Ectodermal cell (in vitro differentiated cells): ENCODE measurements around the gene DTNA.

ENCODE experiments used
- H3K27ac ChIP-seq: 2 replicates; pipeline ENCODE4 v1.7.0; 2013; ENCODE audit warnings: mild to moderate bottlenecking, low read depth, low read length; ENCODE audit not compliant: insufficient read depth, poor library complexity, severe bottlenecking
- H3K27me3 ChIP-seq: 2 replicates; pipeline ENCODE4 v1.7.0; 2013; ENCODE audit warnings: mild to moderate bottlenecking, low read length; ENCODE audit not compliant: insufficient read depth, control insufficient read depth, poor library complexity, severe bottlenecking
- H3K36me3 ChIP-seq: one replicate; pipeline ENCODE4 v1.7.0; 2013; ENCODE audit warnings: low read length; ENCODE audit not compliant: control insufficient read depth, insufficient read depth
- H3K4me1 ChIP-seq: one replicate; pipeline ENCODE4 v1.7.0; 2013; ENCODE audit warnings: low read length; ENCODE audit not compliant: control insufficient read depth, insufficient read depth
- H3K4me3 ChIP-seq: 2 replicates; pipeline ENCODE4 v1.7.0; 2013; ENCODE audit warnings: low read depth, low read length, control low read depth; ENCODE audit not compliant: insufficient read depth
- H3K9me3 ChIP-seq: 2 replicates; pipeline ENCODE4 v1.7.0; 2013; ENCODE audit warnings: mild to moderate bottlenecking, low read length, moderate library complexity; ENCODE audit not compliant: control insufficient read depth
- WGBS, 2 experiments: methylation state at CpG; one replicate each; pipeline ENCODE4 v1.1.7; 2013; ENCODE audit warnings: missing lambda C conversion rate in 2 of 2; 5-methylcytosine and 5-hydroxymethylcytosine counted together

DTNA gene

GRCh38 chr18:34864836-34865497 lies 154.9 kb downstream of the DTNA start:
- Histone ChIP-seq H3K36me3 (no peaks in the 10 kb centered on the region), H3K4me3 (no peak overlapping the region), H3K4me1 (no peaks in the 10 kb centered on the region), H3K27ac (no peak overlapping the region), H3K9me3 (no peaks in the 10 kb centered on the region), H3K27me3 (no peaks in the 10 kb centered on the region)
- WGBS, 2 experiments, result 92 to 99% methylated on average over 3 of the region's 3 CpGs

GRCh38 chr18:34866310-34866709 lies 156.2 kb downstream of the DTNA start:
- 95 to 97% methylated on average over 2 of the region's 2 CpGs for WGBS, 2 experiments
- no peaks in the 10 kb centered on the region for H3K27me3 ChIP-seq
- no peaks in the 10 kb centered on the region for H3K9me3 ChIP-seq
- H3K36me3 ChIP-seq, result no peaks in the 10 kb centered on the region
- H3K27ac ChIP-seq, result no peak overlapping the region
- H3K4me1 ChIP-seq, result peaks cover 3% of the 10 kb centered on the region
- no peak overlapping the region for H3K4me3 ChIP-seq

- Histone ChIP-seq H3K36me3 (no peaks in the 10 kb centered on the region), H3K4me1 (peaks cover 3% of the 10 kb centered on the region), H3K9me3 (no peaks in the 10 kb centered on the region), H3K4me3 (no peak overlapping the region), H3K27ac (no peak overlapping the region), H3K27me3 (no peaks in the 10 kb centered on the region)
- WGBS, 2 experiments, result 58 to 79% methylated on average over 3 to 4 of the region's 4 CpGs
Observed at GRCh38 chr18:34866739-34867138, 156.6 kb downstream of the DTNA start.

- Histone ChIP-seq H3K4me3 (no peak overlapping the region), H3K4me1 (peaks cover 3% of the 10 kb centered on the region), H3K9me3 (no peaks in the 10 kb centered on the region), H3K27me3 (no peaks in the 10 kb centered on the region), H3K27ac (no peak overlapping the region), H3K36me3 (no peaks in the 10 kb centered on the region)
- WGBS, 2 experiments, result 65 to 66% methylated on average over 7 of the region's 7 CpGs
Observed at GRCh38 chr18:34867520-34867919, 157.4 kb downstream of the DTNA start.

GRCh38 chr18:34870555-34871310 lies 160.6 kb downstream of the DTNA start:
- Histone ChIP-seq H3K36me3 (no peaks in the 10 kb centered on the region), H3K27me3 (no peaks in the 10 kb centered on the region), H3K4me3 (no peak overlapping the region), H3K4me1 (peaks cover 3% of the 10 kb centered on the region), H3K9me3 (no peaks in the 10 kb centered on the region), H3K27ac (no peak overlapping the region)
- whole genome bisulfite sequencing, 2 experiments, result 78 to 81% methylated on average over 5 of the region's 5 CpGs

- no peak overlapping the region for H3K4me3 ChIP-seq
- H3K27ac ChIP-seq, result no peak overlapping the region
- no peaks in the 10 kb centered on the region for H3K36me3 ChIP-seq
- no peaks in the 10 kb centered on the region for H3K27me3 ChIP-seq
- H3K9me3 ChIP-seq, result no peaks in the 10 kb centered on the region
- 93 to 94% methylated on average over 2 of the region's 2 CpGs for WGBS, 2 experiments
- peaks cover 3% of the 10 kb centered on the region for H3K4me1 ChIP-seq
Observed at GRCh38 chr18:34871435-34871834, 161.3 kb downstream of the DTNA start.

GRCh38 chr18:34872066-34872465 lies 162.0 kb downstream of the DTNA start:
- no peaks in the 10 kb centered on the region for H3K9me3 ChIP-seq
- WGBS, 2 experiments, result 95 to 100% methylated on average over 1 of the region's 1 CpG
- H3K27ac ChIP-seq, result no peak overlapping the region

GRCh38 chr18:34873986-34874580 lies 164.0 kb downstream of the DTNA start:
- H3K4me3 ChIP-seq, result no peak overlapping the region

More at GRCh38 chr18:34872066-34872465, 162.0 kb downstream of the DTNA start:
- Histone ChIP-seq H3K27me3 (no peaks in the 10 kb centered on the region), H3K36me3 (no peaks in the 10 kb centered on the region), H3K4me1 (peaks cover 3% of the 10 kb centered on the region), H3K4me3 (no peak overlapping the region)

GRCh38 chr18:34875150-34875549 lies 165.1 kb downstream of the DTNA start:
- no peak overlapping the region for H3K27ac ChIP-seq
- peaks cover 3% of the 10 kb centered on the region for H3K4me1 ChIP-seq
- no peaks in the 10 kb centered on the region for H3K9me3 ChIP-seq
- no peaks in the 10 kb centered on the region for H3K27me3 ChIP-seq
- H3K36me3 ChIP-seq, result no peaks in the 10 kb centered on the region
- 91 to 93% methylated on average over 7 of the region's 7 CpGs for WGBS, 2 experiments
- no peak overlapping the region for H3K4me3 ChIP-seq

More at GRCh38 chr18:34873986-34874580, 164.0 kb downstream of the DTNA start:
- Histone ChIP-seq H3K27ac (no peak overlapping the region), H3K4me1 (peaks cover 3% of the 10 kb centered on the region), H3K9me3 (no peaks in the 10 kb centered on the region), H3K36me3 (no peaks in the 10 kb centered on the region), H3K27me3 (no peaks in the 10 kb centered on the region)
- WGBS, 2 experiments, result 90 to 92% methylated on average over 2 of the region's 2 CpGs

- H3K27ac ChIP-seq, result no peak overlapping the region
- H3K36me3 ChIP-seq, result no peaks in the 10 kb centered on the region
- H3K4me1 ChIP-seq, result no peaks in the 10 kb centered on the region
- H3K9me3 ChIP-seq, result no peaks in the 10 kb centered on the region
- no peaks in the 10 kb centered on the region for H3K27me3 ChIP-seq
- H3K4me3 ChIP-seq, result no peak overlapping the region
- WGBS, 2 experiments, result 92 to 93% methylated on average over 1 of the region's 1 CpG
Observed at GRCh38 chr18:34880403-34880802, 170.3 kb downstream of the DTNA start.
